NCI-H1417 (cell line): ENCODE data around the gene SPRED2.

Experiments
- DNase-seq, 3 experiments: peaks; one replicate each; lab custom pipeline; 2025; lab: John Stamatoyannopoulos, UW

The SPRED2 gene

GRCh38 chr2:65432227-65433190 lies at the start of gene SPRED2:
SPRED2 (minus strand) TSS chr2:65432599; CDS start chr2:65431987, 612 bp downstream.
- peak; percentile 92 to 97 (median 94) for DNase-seq

GRCh38 chr2:65481961-65482360 lies 49.6 kb upstream of the SPRED2 start:
- no peak for DNase-seq

GRCh38 chr2:65479524-65479923 lies 47.1 kb upstream of the SPRED2 start:
- DNase-seq: no peak

GRCh38 chr2:65478498-65479135 lies 46.2 kb upstream of the SPRED2 start:
- DNase-seq: no peak

- DNase-seq: no peak
Observed at GRCh38 chr2:65477590-65477989, 45.2 kb upstream of the SPRED2 start.

GRCh38 chr2:65476778-65477177 lies 44.4 kb upstream of the SPRED2 start:
- DNase-seq: no peak

- no peak for DNase-seq
Observed at GRCh38 chr2:65475000-65475399, 42.6 kb upstream of the SPRED2 start.

GRCh38 chr2:65473045-65473444 lies 40.6 kb upstream of the SPRED2 start:
- no peak for DNase-seq

GRCh38 chr2:65471409-65471808 lies 39.0 kb upstream of the SPRED2 start:
- no peak for DNase-seq

GRCh38 chr2:65466551-65466950 lies 34.2 kb upstream of the SPRED2 start:
- no peak for DNase-seq

GRCh38 chr2:65465857-65466256 lies 33.5 kb upstream of the SPRED2 start:
- no peak for DNase-seq

GRCh38 chr2:65465124-65465523 lies 32.7 kb upstream of the SPRED2 start:
- DNase-seq: no peak

GRCh38 chr2:65464604-65465003 lies 32.2 kb upstream of the SPRED2 start:
- DNase-seq: no peak

- DNase-seq: no peak
Observed at GRCh38 chr2:65458999-65459398, 26.6 kb upstream of the SPRED2 start.

GRCh38 chr2:65456886-65457285 lies 24.5 kb upstream of the SPRED2 start:
- DNase-seq: no peak

GRCh38 chr2:65456064-65456463 lies 23.7 kb upstream of the SPRED2 start:
- no peak for DNase-seq

GRCh38 chr2:65453916-65454315 lies 21.5 kb upstream of the SPRED2 start:
- DNase-seq: no peak

- no peak for DNase-seq
Observed at GRCh38 chr2:65452150-65452895, 19.9 kb upstream of the SPRED2 start.

GRCh38 chr2:65450810-65451209 lies 18.4 kb upstream of the SPRED2 start:
- DNase-seq: no peak

- no peak for DNase-seq
Observed at GRCh38 chr2:65450393-65450792, 18.0 kb upstream of the SPRED2 start.

- no peak for DNase-seq
Observed at GRCh38 chr2:65443509-65444186, 11.2 kb upstream of the SPRED2 start.
